NCI-H1105 treated with DMSO at 0.1 percent for 48 hours (cell line): ENCODE measurements around the gene CTU2.

Experiments
- DNase-seq: peaks from one replicate; lab custom pipeline; 2025; lab: John Stamatoyannopoulos, UW

The CTU2 gene

GRCh38 chr16:88730632-88731607, 24.6 kb downstream of the CTU2 start:
- DNase-seq, result no peak

- DNase-seq, result no peak
These were observed 25.4 kb downstream of the CTU2 start for GRCh38 chr16:88731699-88732098.

GRCh38 chr16:88732172-88732960, 26.1 kb downstream of the CTU2 start:
- no peak for DNase-seq

- DNase-seq, result no peak
These were observed 26.6 kb downstream of the CTU2 start for GRCh38 chr16:88732961-88733294.

DNA sequence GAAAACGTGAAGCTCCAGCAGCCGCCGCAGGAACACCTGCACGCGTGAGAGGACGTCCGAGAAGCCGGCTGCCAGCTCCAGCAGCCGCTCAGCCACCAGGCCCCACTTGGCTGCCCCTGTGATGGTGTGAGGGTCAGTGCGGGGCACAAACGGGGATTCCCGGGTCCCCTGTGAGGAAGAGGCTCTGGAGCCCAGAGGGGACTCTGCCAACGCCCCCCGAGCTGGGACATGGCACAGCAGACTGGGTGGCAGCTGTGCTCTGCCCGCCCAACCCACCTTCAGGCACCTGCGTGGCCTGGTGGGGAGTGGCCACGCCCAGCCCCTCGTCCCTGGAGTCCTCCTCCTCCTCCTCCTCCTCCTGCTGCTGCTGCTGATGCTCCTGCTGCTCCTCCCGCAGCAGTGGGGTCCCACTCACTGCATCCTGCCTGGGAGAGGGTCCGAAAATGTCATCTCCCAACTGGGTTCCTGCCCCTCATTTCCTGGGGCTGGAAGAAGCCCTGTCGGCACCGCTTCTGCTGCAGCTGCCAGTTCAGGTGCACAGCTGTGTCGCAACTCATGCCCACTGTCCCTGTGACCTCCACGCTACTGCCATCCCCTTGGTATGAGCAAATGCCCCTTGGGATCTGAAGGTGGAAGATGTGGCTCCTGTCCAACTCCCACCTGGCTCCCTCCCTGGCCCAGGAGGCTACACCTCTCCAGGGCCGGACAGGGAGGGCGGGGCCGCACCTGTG, 27.5 kb downstream of the CTU2 start:
- DNase-seq, result no peak

- no peak for DNase-seq
These were observed 28.0 kb downstream of the CTU2 start for GRCh38 chr16:88734361-88734728.

DNA sequence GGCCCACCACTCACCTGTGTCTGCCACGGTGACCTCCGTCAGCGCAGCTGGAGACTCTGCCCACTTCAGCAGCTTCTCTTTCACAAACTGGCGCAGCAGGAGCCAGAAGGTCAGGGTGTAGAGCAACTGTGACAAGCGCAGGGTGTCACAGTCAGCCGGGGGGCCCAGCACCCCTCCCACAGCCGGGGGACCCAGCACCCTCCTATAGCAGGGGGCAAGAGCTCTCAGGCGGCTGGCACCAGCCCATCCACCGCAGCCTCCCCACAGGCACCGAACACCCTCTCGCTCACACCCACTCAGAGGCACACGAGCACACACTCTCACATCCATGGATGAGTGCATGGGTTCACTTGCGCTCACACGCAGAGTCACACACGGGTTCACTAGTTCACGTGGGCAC, 28.8 kb downstream of the CTU2 start:
- DNase-seq, result no peak

DNA sequence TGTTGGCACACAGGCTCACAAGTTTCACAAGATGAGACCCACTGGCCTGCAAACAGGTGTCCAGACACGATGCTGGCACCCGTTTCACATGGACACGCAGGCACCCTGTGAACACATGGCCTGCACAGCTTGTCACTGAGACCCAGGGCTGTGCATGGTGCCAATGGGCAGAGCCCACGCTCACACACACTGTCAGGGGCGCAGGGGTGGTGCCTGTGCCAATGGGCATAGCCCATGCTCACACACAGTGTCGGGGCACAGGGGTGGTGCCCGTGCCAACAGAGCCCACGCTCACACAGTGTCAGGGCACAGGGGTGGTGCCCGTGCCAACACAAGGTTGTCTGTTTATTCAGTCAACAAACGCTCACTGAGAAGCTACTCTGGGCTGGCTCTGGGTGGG, 29.3 kb downstream of the CTU2 start:
- DNase-seq, result no peak

GRCh38 chr16:88736088-88736487, 29.8 kb downstream of the CTU2 start:
- DNase-seq, result no peak

DNA sequence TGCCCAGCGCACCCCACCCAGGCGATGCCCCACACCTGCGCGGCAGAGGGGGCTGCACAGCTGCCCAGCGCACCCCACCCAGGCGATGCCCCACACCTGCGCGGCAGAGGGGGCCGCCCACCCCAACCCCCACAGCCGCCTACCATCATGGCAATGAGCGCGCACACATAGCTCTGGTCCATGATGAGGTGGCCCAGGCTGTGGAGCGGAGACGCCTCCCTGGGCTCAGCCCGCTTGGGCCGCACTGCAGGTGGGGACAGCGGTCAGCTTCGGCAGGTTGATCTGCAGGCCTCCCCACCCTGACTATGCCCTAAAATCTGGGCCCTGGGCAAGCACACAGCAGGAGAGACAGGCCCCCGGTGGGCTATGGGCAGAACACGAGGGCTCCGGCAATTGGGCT, 30.2 kb downstream of the CTU2 start:
- DNase-seq, result no peak

GRCh38 chr16:88737298-88738150, 31.2 kb downstream of the CTU2 start:
- DNase-seq, result peak; percentile 2

DNA sequence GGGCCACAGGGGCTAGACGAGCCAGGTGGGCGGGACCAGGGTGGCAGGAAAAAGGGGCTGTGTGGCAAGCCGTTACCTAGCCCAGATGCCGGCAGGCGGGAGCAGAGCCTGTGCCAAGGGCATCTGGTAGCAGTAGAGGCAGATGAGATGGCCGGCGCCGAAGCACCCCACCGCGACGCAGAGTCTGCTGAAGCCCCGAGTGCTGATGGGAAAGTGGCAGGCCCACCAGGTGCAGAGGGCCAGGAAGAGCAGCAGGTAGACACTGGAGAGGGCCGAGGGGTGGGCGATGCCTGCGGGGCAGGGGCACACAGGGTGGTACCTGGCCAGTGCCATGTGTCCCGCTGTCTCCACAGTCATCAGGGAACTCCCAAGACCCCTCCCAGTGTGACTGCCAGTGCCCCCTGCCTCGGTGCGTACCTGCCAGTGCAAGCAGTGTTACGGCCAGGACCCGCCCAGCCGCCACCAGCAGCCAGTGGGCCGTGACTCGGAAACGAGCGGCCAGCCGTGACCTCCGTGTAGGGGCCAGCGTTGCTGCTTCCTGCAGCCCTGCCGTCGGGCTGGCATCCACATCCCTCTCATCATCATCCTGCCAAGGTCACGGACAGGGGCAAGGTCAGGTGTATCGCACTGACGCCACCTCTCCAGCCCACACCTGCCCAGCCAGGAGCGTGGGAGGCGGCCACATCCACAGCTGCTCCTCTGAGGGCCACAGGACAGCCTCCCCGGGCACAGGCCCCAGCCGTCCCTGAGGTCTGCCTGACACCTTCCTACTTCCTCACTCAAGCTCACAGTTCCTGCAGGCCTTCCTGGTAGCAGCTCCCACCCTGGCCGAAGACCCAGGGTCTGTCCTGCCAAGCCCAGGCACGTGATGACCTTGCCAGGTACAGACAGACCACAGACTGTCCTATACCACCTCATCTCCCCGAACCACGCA, 32.1 kb downstream of the CTU2 start:
- DNase-seq, result no peak

DNA sequence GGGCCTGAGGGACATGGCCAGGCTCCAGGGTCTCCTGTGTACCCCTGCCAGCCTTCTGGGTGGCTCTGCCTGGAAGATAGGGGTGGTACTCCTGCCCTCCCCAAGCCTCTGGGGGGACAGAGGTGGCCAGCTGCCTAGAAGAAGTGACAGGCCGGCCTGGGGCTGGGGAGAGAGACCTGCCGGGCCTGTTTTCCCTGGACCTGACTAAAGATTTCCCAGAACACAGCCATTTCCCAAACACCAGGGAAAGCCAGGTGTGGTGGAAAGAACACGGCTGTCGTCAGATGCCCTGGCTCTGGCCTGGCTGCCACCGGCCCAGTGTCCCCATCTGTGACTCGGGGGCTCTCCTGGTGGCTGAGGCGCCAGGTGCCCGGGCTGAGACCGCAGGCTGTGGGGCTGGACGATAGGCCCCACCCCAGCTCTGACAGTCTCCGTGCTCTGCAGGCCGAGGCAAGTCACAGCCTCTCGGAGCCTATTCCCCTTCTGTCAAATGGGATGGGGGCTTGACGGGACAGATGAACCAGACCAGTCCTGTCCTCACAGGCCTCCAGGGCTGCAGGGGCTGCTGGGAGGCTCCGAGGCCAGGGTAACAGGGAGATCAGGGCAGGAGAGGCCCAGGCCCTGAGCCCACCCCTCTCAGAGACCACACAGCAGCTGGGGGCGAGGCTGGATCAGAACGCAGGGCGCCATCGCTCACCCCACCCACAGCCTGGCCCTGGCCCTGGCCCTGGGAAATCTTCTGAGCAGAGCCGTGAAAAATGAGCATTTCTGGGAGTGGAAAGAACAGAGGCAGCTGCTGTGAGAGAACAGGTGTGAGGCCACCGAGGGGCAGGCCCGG, 33.1 kb downstream of the CTU2 start:
- DNase-seq, result no peak

- DNase-seq, result no peak
These were observed 33.8 kb downstream of the CTU2 start for GRCh38 chr16:88739977-88740726.

DNA sequence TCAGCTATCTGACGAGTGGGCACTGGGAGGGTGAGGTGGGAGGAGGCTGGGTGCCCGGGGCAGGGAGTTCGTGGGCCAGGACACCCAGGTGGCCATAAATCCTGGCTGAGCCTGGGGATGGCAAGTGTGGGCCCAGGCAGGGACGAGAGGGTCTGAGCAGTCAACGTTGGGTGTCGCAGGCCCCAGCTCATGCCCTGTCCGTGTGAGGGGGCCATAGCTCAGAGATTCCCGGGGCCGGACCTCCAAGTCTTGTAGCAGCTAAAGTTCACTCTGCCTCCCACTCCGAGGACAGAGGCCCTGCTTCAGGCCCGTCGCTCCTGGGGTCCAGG, 34.4 kb downstream of the CTU2 start:
- DNase-seq, result no peak

DNA sequence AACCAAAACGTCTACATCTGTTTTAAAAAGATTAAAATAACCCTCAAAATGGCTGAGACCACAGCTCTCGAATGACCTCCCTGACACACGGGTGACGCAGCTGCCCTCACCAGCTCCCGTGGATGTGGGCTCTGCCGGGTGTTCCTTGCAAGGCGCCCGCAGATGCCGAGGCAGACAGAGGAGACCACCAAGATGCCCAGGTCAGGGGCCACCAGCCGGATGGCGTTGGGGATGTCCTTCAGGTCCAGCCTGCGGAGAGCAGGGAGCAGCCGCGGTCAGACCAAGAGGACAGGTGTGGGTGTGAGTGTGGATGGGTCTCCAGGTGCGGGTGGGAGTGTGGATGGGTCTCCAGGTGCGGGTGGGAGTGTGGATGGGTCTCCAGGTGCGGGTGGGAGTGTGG, 35.1 kb downstream of the CTU2 start:
- DNase-seq, result no peak

GRCh38 chr16:88742896-88743605, 36.7 kb downstream of the CTU2 start:
- no peak for DNase-seq
